ENCODE data around the gene TBC1D1.

GRCh38 chr4:38073596-38074234, 182.8 kb downstream of the TBC1D1 start:
- TF ChIP-seq GATA2 (IDR thresholded peaks at IDR 0.05; ENCODE audit: low read depth, low read length) (no peak), GATA3 (IDR thresholded peaks at IDR 0.05; ENCODE audit: low read depth, low read length) (no peak)

All from SH-SY5Y (cell line).